IPS-20b (cell line): ENCODE results near the gene PEPD.
"Not testable (repeated sequence)": the region's sequence is repeated elsewhere in the genome, so short reads cannot be mapped to it uniquely, and the experiment has no call there.

Experiments used
- H3K27ac ChIP-seq: one replicate; pipeline ENCODE4 v1.5.1; 2013; ENCODE audit warnings: low read length
- H3K27me3 ChIP-seq: 2 replicates; pipeline ENCODE4 v1.6.1; 2013; ENCODE audit warnings: mild to moderate bottlenecking, low read length, inconsistent platforms; ENCODE audit not compliant: insufficient read depth
- H3K36me3 ChIP-seq: 2 replicates; pipeline ENCODE4 v1.6.1; 2013; ENCODE audit warnings: low read depth, mild to moderate bottlenecking, inconsistent platforms, low read length, moderate library complexity; ENCODE audit not compliant: insufficient read depth
- H3K4me1 ChIP-seq: 2 replicates; pipeline ENCODE4 v1.6.1; 2013; ENCODE audit warnings: mild to moderate bottlenecking, control low read depth, inconsistent platforms, low read length, moderate library complexity; ENCODE audit not compliant: insufficient read depth
- H3K4me3 ChIP-seq: 2 replicates; pipeline ENCODE4 v1.5.1; 2013; ENCODE audit warnings: mild to moderate bottlenecking, low read length, inconsistent platforms
- H3K9ac ChIP-seq: 2 replicates; pipeline ENCODE4 v1.6.1; 2013; ENCODE audit warnings: low read depth, mild to moderate bottlenecking, inconsistent platforms, low read length, moderate library complexity
- H3K9me3 ChIP-seq: 2 replicates; pipeline ENCODE4 v1.6.1; 2013; ENCODE audit warnings: mild to moderate bottlenecking, low read depth, low read length, inconsistent platforms; ENCODE audit not compliant: insufficient read depth

PEPD gene

DNA sequence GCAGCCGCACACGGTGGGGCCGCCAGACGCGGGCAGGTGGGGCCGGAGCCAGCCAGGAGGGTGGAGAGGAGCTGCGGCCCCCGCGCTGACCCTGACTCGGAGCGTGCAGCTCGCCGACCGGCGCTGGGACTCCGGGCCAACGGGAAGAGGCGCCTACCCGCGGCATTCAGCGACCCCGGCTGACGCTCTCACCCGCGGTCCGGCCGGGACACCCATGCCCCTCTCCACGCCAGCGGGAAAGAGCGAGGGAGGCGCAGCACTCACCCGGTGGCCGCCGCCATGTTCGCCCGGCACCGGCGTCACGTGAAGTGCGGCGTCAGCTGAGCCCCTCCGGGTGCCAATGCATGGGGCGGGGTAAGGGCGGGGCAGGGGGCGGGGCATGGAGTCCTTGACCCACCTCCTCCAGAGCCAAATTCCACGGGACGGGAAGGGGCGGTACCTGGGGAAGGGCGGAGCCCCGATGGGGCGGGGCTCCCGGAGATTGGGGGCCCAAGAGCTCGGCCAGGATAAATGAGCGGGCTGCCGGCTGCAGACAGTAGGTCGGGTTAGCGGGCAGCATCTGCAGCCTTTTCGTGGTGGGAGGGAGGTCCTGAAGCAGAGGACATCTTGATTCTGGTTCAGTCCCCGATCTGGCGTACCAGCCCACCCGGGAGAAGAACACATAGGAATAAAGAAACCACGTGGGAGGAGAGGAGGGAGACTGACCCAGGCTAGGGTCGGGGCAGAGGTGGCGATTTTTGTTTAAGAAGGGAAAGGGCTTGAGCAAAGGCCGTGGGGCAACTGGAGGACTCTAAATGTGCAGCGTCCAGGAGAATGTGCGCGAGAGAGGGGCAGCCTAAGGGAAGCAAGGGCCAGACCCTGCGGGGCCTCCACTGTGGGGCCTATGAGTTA lies at the start of gene PEPD:
TSS of gene PEPD (minus strand) at position 312 of the 891 bp plus-strand sequence. CDS start at position 281, 31 bp downstream.
- Histone ChIP-seq H3K27ac (no peak within 1 kb of the TSS), H3K4me1 (peaks cover 7% of the 10 kb centered on the region)

DNA sequence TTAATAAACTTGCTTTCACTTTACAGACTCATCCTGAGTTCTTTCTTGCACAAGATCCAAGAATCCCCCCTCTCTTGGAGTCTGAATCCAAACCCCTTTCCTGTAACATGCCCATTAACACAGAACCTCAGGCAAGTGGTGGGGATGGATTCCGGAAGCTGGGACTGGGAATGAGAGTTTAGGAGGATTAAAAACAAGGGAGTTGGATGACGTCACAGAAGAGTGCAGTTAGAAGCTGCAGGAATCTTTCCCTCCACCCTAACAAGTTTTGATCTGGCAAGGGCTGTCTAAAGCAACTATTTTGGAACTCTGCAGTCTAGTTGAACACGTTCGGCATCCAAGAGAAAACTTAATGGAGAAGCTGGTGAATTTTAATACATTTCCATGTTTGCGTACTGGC lies 48.2 kb upstream of the PEPD start:
- H3K9ac ChIP-seq = no peak overlapping the region
- no peak overlapping the region for H3K27ac ChIP-seq
- peaks cover 17% of the 10 kb centered on the region; the same call in 1 of the 2 replicates for H3K4me1 ChIP-seq
- peaks cover 13% of the 10 kb centered on the region for H3K9me3 ChIP-seq
- H3K27me3 ChIP-seq = no peaks in the 10 kb centered on the region
- H3K4me3 ChIP-seq = no peak overlapping the region
- no peaks in the 10 kb centered on the region for H3K36me3 ChIP-seq

More for the DNA sequence above, at the start of gene PEPD:
- H3K9me3 ChIP-seq = no peaks in the 10 kb centered on the region
- H3K9ac ChIP-seq = peak within 1 kb of the TSS; percentile 81
- no peaks in the 10 kb centered on the region for H3K36me3 ChIP-seq
- peak within 1 kb of the TSS; percentile 96 for H3K4me3 ChIP-seq
- H3K27me3 ChIP-seq = no peaks in the 10 kb centered on the region

DNA sequence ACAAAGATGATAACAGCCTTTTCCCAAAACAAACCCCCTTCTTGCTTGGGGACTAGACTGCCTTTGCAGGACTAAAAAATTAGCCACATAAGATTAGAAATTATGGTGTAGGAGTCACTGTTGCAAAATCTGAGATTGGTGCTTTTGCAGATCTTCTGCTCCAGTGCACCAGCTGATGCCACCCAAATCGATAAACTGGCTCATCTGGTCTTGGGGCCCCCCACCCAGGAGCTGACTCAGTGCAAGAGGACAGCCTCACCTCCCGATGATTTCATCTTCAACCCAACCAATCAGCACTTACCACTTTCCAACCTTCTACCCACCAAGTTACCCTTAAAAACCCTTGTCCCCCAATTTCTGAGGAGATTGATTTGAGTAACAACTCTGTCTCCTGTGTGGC lies 47.1 kb upstream of the PEPD start:
- Histone ChIP-seq H3K4me3 (no peak overlapping the region), H3K9ac (no peak overlapping the region), H3K9me3 (peaks cover 2% of the 10 kb centered on the region; the same call in 1 of the 2 replicates), H3K36me3 (no peaks in the 10 kb centered on the region), H3K4me1 (peaks cover 17% of the 10 kb centered on the region; the same call in 1 of the 2 replicates), H3K27me3 (no peaks in the 10 kb centered on the region), H3K27ac (no peak overlapping the region)

DNA sequence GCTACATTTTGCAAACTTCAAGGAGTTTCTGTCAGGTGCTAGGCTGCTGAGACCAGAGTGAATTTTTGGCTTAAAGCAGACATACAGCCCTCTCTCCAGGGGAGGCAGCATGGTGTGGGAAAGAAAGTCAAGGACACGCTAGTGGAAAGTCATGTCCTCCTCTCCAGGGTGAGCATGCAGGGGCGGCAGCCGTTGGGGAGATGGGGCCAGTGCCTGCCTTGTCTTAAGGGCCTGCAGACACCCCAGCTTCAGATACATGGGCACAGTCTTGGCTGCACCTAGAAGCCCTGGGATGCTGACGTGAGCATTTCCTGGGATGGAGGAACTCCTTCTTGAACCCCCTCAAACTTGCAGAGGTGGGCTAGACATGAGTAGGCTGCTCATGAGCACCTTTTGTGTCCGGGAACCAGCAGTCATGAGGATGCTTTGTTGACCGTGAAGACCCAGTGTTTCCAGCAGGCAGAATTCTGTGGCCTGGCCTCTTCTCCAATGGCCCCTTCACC lies 43.3 kb upstream of the PEPD start:
- H3K27ac ChIP-seq = no peak overlapping the region
- H3K27me3 ChIP-seq = no peaks in the 10 kb centered on the region
- H3K36me3 ChIP-seq = no peaks in the 10 kb centered on the region
- H3K9me3 ChIP-seq = no peaks in the 10 kb centered on the region
- H3K4me3 ChIP-seq = no peak overlapping the region
- peaks cover 17% of the 10 kb centered on the region; the same call in 1 of the 2 replicates for H3K4me1 ChIP-seq
- H3K9ac ChIP-seq = no peak overlapping the region

DNA sequence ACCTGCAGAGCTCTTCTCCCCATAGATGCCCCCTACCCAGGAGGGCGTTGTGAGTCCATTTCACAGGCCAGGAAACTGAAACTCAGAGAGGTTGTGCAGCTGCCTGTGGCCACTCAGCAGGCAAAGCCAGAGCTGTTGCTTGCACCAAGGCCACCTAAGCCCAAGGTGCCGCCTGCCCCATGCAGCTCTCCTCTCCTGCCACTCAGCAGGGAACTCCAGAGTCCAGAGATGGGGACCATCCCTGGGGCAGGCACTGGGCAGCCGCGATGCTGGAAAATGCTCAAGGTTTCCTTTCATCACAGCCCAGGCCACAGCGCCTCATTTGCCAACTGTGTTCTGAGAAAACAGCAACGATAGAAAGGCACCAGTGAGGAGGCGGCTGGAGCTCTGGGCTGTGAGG lies 41.0 kb upstream of the PEPD start:
- Histone ChIP-seq H3K4me3 (no peak overlapping the region), H3K9me3 (no peaks in the 10 kb centered on the region), H3K4me1 (peaks cover 17% of the 10 kb centered on the region; the same call in 1 of the 2 replicates), H3K27ac (no peak overlapping the region), H3K36me3 (no peaks in the 10 kb centered on the region), H3K9ac (no peak overlapping the region), H3K27me3 (no peaks in the 10 kb centered on the region)

DNA sequence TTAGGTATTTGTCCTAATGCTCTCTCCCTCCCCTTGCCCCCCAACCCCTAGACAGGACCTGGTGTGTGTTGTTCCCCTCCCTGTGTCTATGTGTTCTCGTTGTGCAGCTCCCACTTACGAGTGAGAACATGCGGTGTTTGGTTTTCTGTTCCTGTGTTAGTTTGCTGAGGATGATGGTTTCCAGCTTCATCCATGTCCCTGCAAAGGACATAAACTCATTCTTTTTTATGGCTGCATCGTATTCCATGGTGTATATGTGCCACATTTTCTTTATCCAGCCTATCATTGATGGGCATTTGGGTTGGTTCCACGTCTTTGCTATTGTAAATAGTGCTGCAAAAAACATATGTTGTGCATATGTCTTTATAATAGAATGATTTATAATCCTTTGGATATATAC lies 40.1 kb upstream of the PEPD start:
- not testable (repeated sequence) for H3K27ac ChIP-seq, H3K9ac ChIP-seq, H3K27me3 ChIP-seq, H3K36me3 ChIP-seq, H3K4me3 ChIP-seq, H3K9me3 ChIP-seq
- peaks cover 12% of the 10 kb centered on the region; the same call in 1 of the 2 replicates for H3K4me1 ChIP-seq

DNA sequence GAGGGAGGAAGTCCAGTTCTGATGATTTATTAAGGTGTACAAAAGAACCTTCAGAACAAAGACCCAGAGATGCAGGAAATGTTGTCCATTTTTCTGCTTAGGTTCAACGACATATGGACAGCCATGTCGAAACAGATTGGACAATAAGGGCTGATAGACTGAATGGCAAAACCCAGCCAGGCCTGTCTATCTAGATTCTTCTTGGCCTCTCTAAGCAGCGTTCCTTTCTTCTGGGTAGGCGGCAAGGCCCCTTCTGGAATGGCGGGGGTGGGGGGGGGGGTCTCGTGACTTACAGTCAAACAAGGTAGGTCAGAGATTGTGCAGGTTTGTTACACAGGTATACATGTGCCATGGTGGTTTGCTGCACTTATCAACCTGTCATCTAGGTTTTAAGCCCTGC lies 39.7 kb upstream of the PEPD start:
- no peak overlapping the region for H3K27ac ChIP-seq
- no peaks in the 10 kb centered on the region for H3K27me3 ChIP-seq
- no peaks in the 10 kb centered on the region for H3K9me3 ChIP-seq
- no peaks in the 10 kb centered on the region for H3K36me3 ChIP-seq
- no peak overlapping the region for H3K4me3 ChIP-seq
- H3K4me1 ChIP-seq = peaks cover 9% of the 10 kb centered on the region; the same call in 1 of the 2 replicates
- no peak overlapping the region for H3K9ac ChIP-seq

DNA sequence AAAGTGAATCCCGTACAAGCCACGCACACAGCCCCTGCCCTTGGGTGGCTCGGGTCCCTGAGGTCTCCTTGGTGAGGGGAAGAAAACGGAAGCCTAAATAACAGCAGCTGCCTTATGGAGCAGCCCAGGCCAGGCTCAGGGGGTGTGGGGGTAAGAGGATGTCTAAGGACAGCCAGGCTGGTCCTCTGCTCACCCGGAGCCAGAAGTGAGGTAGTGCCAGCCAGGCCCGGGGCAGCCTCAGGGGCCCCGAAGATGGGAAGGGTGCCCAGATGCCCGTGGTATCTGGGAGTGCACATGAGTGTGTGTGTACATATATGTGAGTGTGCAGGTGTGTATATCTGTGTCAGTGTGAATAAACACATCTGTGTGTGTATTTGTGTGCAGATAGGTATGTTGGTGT lies 38.4 kb upstream of the PEPD start:
- H3K4me1 ChIP-seq = peaks cover 1% of the 10 kb centered on the region; the same call in 1 of the 2 replicates
- H3K9ac ChIP-seq = no peak overlapping the region
- H3K27ac ChIP-seq = no peak overlapping the region
- H3K27me3 ChIP-seq = no peaks in the 10 kb centered on the region
- H3K9me3 ChIP-seq = no peaks in the 10 kb centered on the region
- H3K36me3 ChIP-seq = no peaks in the 10 kb centered on the region
- no peak overlapping the region for H3K4me3 ChIP-seq

DNA sequence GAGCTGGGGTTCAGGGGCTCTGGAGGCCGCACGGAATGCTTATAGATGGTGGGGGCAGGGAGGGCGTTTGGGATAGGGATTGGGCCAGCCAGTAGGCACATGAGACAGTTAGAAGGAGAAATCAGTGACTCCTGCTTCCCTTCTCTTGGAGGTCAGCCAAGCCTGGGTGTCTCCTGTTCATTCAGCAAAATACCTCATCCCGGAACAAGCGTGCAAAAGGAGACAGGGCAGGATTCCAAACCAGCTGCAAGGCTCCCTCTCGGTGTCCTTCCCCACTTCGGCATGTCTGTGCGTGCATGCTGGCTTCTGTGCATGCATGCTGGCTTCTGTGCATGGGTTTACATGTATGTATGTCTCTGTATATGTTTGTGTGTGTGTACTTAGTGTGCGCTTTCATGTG lies 37.3 kb upstream of the PEPD start:
- H3K9ac ChIP-seq = no peak overlapping the region
- no peaks in the 10 kb centered on the region for H3K9me3 ChIP-seq
- no peaks in the 10 kb centered on the region for H3K4me1 ChIP-seq
- no peak overlapping the region for H3K4me3 ChIP-seq
- no peaks in the 10 kb centered on the region for H3K36me3 ChIP-seq
- H3K27me3 ChIP-seq = no peaks in the 10 kb centered on the region
- H3K27ac ChIP-seq = no peak overlapping the region

DNA sequence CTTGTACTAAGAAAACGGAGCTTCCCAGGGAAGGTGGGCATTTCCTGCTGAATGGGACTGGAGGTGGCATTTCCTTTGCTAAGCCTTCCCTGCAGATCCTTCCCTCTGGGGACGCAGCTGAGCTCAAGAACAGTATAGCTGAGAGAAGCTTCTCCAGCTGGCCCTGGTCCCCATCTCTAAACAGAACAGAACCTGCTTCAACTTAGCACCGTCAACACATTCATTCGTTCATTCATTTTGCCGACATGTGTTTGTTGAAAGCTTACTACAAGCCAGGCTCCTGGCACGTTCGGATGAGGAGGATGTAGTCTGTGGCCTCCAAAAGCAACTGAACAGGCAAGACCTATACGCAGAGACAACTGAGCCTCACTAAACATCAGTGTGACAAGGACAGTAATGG lies 36.6 kb upstream of the PEPD start:
- no peak overlapping the region for H3K4me3 ChIP-seq
- no peaks in the 10 kb centered on the region for H3K36me3 ChIP-seq
- no peaks in the 10 kb centered on the region for H3K9me3 ChIP-seq
- H3K27me3 ChIP-seq = no peaks in the 10 kb centered on the region
- H3K4me1 ChIP-seq = no peaks in the 10 kb centered on the region
- H3K9ac ChIP-seq = no peak overlapping the region
- no peak overlapping the region for H3K27ac ChIP-seq

DNA sequence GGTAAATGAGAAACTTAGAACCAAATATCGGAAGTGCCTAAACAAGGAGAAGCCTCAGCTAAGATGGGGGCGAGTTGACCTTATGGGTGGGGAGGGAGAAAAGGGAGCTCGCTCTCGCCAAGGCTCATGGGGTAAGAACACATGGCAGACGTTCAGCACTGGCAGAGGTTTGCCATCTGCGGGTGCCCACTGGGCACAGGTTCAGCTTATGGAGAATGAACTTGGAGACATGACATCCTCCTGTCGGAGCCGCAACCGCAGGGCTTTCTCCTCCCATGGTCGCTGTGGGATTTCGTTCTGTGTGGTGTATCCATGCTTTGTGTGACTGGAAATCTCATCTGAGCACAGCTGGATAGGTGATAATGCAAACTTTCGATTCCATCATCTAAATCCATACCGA lies 36.1 kb upstream of the PEPD start:
- H3K9me3 ChIP-seq = no peaks in the 10 kb centered on the region
- no peak overlapping the region for H3K27ac ChIP-seq
- H3K4me1 ChIP-seq = no peaks in the 10 kb centered on the region
- no peaks in the 10 kb centered on the region for H3K27me3 ChIP-seq
- H3K9ac ChIP-seq = no peak overlapping the region
- H3K4me3 ChIP-seq = no peak overlapping the region
- no peaks in the 10 kb centered on the region for H3K36me3 ChIP-seq

DNA sequence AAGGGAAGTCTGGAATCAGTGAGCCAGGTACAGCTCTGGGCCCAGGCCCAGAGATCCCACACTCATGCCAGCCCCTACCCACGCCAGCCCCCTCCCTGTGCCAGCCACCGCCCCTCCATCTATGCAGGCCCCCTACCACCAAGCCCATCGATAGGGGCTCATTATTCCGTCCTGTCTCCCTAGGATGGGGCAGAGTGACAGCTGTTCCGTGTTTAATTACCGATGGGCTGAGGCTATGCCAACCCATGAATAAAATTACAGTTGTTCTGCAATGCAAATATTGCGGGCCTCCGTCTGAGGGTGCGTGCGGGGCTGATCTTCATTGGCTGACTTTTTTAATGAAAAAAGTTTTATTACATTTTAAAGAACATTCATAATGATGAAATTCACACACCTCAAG lies 35.6 kb upstream of the PEPD start:
- H3K4me1 ChIP-seq = no peaks in the 10 kb centered on the region
- no peak overlapping the region for H3K9ac ChIP-seq
- no peaks in the 10 kb centered on the region for H3K27me3 ChIP-seq
- no peak overlapping the region for H3K4me3 ChIP-seq
- no peaks in the 10 kb centered on the region for H3K9me3 ChIP-seq
- no peak overlapping the region for H3K27ac ChIP-seq
- H3K36me3 ChIP-seq = no peaks in the 10 kb centered on the region
